Mesendoderm (in vitro differentiated cells): ENCODE results near the gene NEURL2.
"Not testable (repeated sequence)": the region's sequence is repeated elsewhere in the genome, so short reads cannot be mapped to it uniquely, and the experiment has no call there.

Experiments used
- DNase-seq: peaks from one replicate; pipeline ENCODE4 v3.0.0; 2013
- H2AK5ac ChIP-seq: 2 replicates; pipeline ENCODE4 v1.6.1; 2013; ENCODE audit warnings: low read length, inconsistent platforms
- H2BK120ac ChIP-seq: 2 replicates; pipeline ENCODE4 v1.6.1; 2013; ENCODE audit warnings: low read depth, mild to moderate bottlenecking, low read length, moderate library complexity, mixed read lengths
- H2BK15ac ChIP-seq: replicated peaks from 2 replicates; pipeline ENCODE4 v1.6.1; 2013; ENCODE audit warnings: low read depth, mild to moderate bottlenecking, moderate library complexity
- H2BK5ac ChIP-seq: 2 replicates; pipeline ENCODE4 v1.6.1; 2013; ENCODE audit warnings: low read length, inconsistent platforms
- H3K18ac ChIP-seq: 2 replicates; pipeline ENCODE4 v1.6.1; 2013; ENCODE audit warnings: mild to moderate bottlenecking, low read length, mixed read lengths
- H3K23ac ChIP-seq: one replicate; pipeline ENCODE4 v1.6.1; 2013; ENCODE audit warnings: low read length
- H3K27ac ChIP-seq: 2 replicates; pipeline ENCODE4 v1.5.1; 2013; ENCODE audit warnings: low read depth, mild to moderate bottlenecking, inconsistent platforms, low read length, moderate library complexity
- H3K27me3 ChIP-seq: 2 replicates; pipeline ENCODE4 v1.6.1; 2013; ENCODE audit warnings: low read length, control low read depth, mild to moderate bottlenecking, inconsistent platforms; ENCODE audit not compliant: insufficient read depth, poor library complexity
- H3K36me3 ChIP-seq: 2 replicates; pipeline ENCODE4 v1.6.1; 2013; ENCODE audit warnings: low read length, inconsistent platforms; ENCODE audit not compliant: control insufficient read depth, insufficient read depth
- H3K4ac ChIP-seq: one replicate; pipeline ENCODE4 v1.6.1; 2013; ENCODE audit warnings: low read depth, mild to moderate bottlenecking, low read length, moderate library complexity
- H3K4me1 ChIP-seq: 2 replicates; pipeline ENCODE4 v1.6.1; 2013; ENCODE audit warnings: low read depth, low read length, inconsistent platforms; ENCODE audit not compliant: control insufficient read depth
- H3K4me2 ChIP-seq: 2 replicates; pipeline ENCODE4 v1.6.1; 2013; ENCODE audit warnings: low read length
- H3K4me3 ChIP-seq: 2 replicates; pipeline ENCODE4 v1.5.1; 2013; ENCODE audit warnings: mild to moderate bottlenecking, low read length
- H3K56ac ChIP-seq: one replicate; pipeline ENCODE4 v1.6.1; 2013; ENCODE audit warnings: low read length
- H3K79me1 ChIP-seq: 2 replicates; pipeline ENCODE4 v1.6.1; 2013; ENCODE audit warnings: low read length, inconsistent platforms
- H3K79me2 ChIP-seq: 2 replicates; pipeline ENCODE4 v1.6.1; 2013; ENCODE audit warnings: mild to moderate bottlenecking, low read length; ENCODE audit not compliant: control insufficient read depth, insufficient read depth
- H3K9ac ChIP-seq: 2 replicates; pipeline ENCODE4 v1.6.1; 2013; ENCODE audit warnings: low read length, inconsistent platforms
- H4K5ac ChIP-seq: one replicate; pipeline ENCODE4 v1.6.1; 2013; ENCODE audit warnings: low read length
- H4K8ac ChIP-seq: one replicate; pipeline ENCODE4 v1.6.1; 2013; ENCODE audit warnings: low read depth, mild to moderate bottlenecking, control low read depth, low read length, moderate library complexity
- WGBS: extraction: QIAGEN DNeasy Blood & Tissue Kit; methylation state at CpG from one replicate; pipeline ENCODE4 v1.1.7; 2013; ENCODE audit warnings: low lambda C conversion rate, missing lambda C conversion rate; ENCODE audit not compliant: insufficient coverage; ENCODE audit errors: extremely low coverage; 5-methylcytosine and 5-hydroxymethylcytosine counted together

Gene NEURL2

DNA sequence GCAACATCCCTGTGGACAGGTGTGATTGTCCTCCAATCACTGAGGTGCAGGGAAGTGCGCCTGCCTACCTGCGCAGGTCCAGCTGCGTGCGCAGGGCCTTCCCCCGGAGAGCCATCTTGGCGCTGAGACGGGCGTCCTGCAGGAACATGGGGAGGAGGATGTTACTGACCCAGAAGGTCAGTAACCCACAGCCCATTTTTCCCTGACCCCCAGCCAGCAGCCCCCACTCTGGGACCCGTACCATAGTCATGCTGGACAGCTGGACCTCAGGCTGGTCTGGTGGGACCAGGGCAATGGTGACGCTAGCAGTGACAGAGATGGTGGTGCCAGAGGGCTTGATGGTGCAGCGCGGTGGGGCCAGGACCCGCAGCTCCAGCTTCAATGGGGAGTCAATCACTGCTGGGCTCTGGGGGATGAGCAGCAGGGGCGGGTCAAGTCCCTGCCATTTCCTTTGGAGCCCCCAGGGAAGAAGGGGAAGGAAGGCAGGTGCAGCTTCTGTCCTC is 11.2 kb upstream of the NEURL2 start:
- H3K36me3 ChIP-seq: peaks cover 17% of the 10 kb centered on the region
- H2BK15ac ChIP-seq: no peak overlapping the region
- no peak overlapping the region for H4K5ac ChIP-seq
- no peak overlapping the region for H3K27ac ChIP-seq
- H3K23ac ChIP-seq: no peak overlapping the region
- no peak overlapping the region for H3K18ac ChIP-seq
- no peak overlapping the region for H2AK5ac ChIP-seq
- no peak overlapping the region for H3K4me2 ChIP-seq
- no CpG with 5 or more reads among the region's 14 CpGs for WGBS
- H3K27me3 ChIP-seq: no peaks in the 10 kb centered on the region
- H3K79me2 ChIP-seq: no peaks in the 10 kb centered on the region
- no peak overlapping the region for H3K4ac ChIP-seq
- H3K56ac ChIP-seq: no peak overlapping the region
- no peak overlapping the region for H4K8ac ChIP-seq
- no peak for DNase-seq
- H3K4me1 ChIP-seq: no peaks in the 10 kb centered on the region
- H2BK5ac ChIP-seq: no peak overlapping the region
- no peaks in the 10 kb centered on the region for H3K79me1 ChIP-seq
- no peak overlapping the region for H2BK120ac ChIP-seq
- H3K9ac ChIP-seq: no peak overlapping the region
- no peak overlapping the region for H3K4me3 ChIP-seq

DNA sequence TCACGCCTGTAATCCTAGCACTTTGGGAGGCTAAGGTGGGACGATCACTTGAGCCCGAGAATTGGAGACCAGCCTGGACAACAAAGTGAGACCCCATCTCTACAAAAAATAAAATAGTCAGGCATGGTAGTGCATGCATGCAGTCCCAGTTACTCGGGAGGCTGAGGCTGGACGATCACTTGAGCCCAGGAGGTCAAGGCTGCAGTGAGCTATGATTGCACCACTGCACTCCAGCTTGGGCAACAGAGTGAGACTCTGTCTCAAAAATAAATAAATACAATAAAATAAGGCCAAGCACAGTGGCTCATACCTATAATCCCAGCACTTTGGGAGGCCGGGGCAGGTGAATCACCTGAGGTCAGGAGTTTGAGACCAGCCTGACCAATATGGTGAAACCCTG is 10.3 kb upstream of the NEURL2 start:
- not testable (repeated sequence) for H3K9ac ChIP-seq, H4K5ac ChIP-seq, H3K27ac ChIP-seq, H3K27me3 ChIP-seq, H3K79me1 ChIP-seq, H3K4ac ChIP-seq, DNase-seq, H3K4me3 ChIP-seq, H3K56ac ChIP-seq, H2BK5ac ChIP-seq, H2AK5ac ChIP-seq, H4K8ac ChIP-seq, H3K23ac ChIP-seq, H3K4me1 ChIP-seq, H2BK120ac ChIP-seq, H2BK15ac ChIP-seq, H3K18ac ChIP-seq, H3K79me2 ChIP-seq, H3K4me2 ChIP-seq
- peaks cover 16% of the 10 kb centered on the region for H3K36me3 ChIP-seq
- no CpG with 5 or more reads among the region's 6 CpGs for WGBS

DNA sequence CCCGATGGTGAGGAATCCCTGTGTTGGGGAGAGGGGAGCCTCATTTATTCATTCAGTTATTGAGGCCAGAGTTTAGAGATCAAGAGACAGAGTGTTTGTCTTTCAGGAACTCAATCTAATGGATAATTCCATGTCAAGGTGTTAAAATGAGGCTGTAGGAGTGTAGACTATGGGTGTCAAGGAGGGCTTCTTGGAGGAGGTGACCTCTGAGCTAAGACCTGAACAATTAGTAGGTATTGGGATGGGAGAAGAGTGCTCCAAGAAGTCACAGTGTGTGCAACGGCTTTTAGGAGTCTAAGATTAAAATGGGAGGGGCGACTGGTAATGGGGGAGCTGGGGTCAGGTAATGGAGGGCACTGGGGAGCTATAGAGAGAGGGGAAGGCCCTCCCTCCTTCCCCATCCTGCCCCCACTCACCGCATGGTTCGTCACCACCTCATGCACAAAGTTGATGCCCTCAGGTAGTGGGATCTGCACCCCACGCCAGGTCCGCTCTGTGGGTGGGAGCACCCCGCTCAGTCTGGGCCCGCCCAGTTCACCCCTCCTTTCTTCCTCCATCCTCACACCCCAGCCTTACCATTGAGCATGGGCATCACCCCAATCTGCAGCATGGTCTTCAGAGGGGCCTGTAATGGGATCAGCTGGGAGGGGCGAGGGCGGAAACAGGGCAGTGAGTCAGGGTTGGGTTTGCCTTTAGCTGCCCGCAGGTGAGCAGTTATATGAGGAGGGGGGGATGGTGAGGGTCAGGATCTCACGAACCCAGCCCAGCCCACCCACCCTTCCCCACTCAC is 8.2 kb upstream of the NEURL2 start:
- Histone ChIP-seq H4K8ac (no peak overlapping the region), H3K4me2 (no peak overlapping the region), H3K79me2 (no peaks in the 10 kb centered on the region), H3K79me1 (no peaks in the 10 kb centered on the region), H3K18ac (no peak overlapping the region), H3K9ac (no peak overlapping the region), H4K5ac (no peak overlapping the region), H3K27ac (no peak overlapping the region), H2BK5ac (no peak overlapping the region), H3K23ac (no peak overlapping the region), H3K4me3 (no peak overlapping the region), H3K36me3 (peaks cover 11% of the 10 kb centered on the region), H3K4ac (no peak overlapping the region), H2BK15ac (no peak overlapping the region), H3K27me3 (no peaks in the 10 kb centered on the region), H3K56ac (no peak overlapping the region), H2AK5ac (no peak overlapping the region), H3K4me1 (no peaks in the 10 kb centered on the region), H2BK120ac (no peak overlapping the region)
- no CpG with 5 or more reads among the region's 13 CpGs for WGBS
- DNase-seq: no peak

DNA sequence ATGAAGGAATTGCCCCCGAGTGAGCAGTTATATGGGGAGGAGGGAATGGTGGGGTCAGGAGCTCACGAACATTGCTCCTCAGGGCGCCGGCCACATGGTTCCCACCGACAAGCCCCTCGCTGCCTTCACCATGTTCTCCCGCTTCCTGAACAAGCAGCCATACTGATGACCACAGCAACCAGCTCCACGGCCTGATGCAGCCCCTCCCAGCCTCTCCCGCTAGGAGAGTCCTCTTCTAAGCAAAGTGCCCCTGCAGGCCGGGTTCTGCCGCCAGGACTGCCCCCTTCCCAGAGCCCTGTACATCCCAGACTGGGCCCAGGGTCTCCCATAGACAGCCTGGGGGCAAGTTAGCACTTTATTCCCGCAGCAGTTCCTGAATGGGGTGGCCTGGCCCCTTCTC is 7.3 kb upstream of the NEURL2 start:
- H3K4me2 ChIP-seq: no peak overlapping the region
- H3K27ac ChIP-seq: no peak overlapping the region
- H3K18ac ChIP-seq: no peak overlapping the region
- no peaks in the 10 kb centered on the region for H3K4me1 ChIP-seq
- no peak overlapping the region for H2BK15ac ChIP-seq
- DNase-seq: no peak
- no peaks in the 10 kb centered on the region for H3K79me1 ChIP-seq
- H3K4me3 ChIP-seq: no peak overlapping the region
- no CpG with 5 or more reads among the region's 12 CpGs for WGBS
- H2AK5ac ChIP-seq: no peak overlapping the region
- H3K36me3 ChIP-seq: peaks cover 11% of the 10 kb centered on the region
- no peak overlapping the region for H4K5ac ChIP-seq
- H3K56ac ChIP-seq: no peak overlapping the region
- H2BK120ac ChIP-seq: no peak overlapping the region
- no peaks in the 10 kb centered on the region for H3K79me2 ChIP-seq
- no peak overlapping the region for H3K23ac ChIP-seq
- H3K9ac ChIP-seq: no peak overlapping the region
- no peak overlapping the region for H3K4ac ChIP-seq
- H3K27me3 ChIP-seq: no peaks in the 10 kb centered on the region
- H4K8ac ChIP-seq: no peak overlapping the region
- H2BK5ac ChIP-seq: no peak overlapping the region

DNA sequence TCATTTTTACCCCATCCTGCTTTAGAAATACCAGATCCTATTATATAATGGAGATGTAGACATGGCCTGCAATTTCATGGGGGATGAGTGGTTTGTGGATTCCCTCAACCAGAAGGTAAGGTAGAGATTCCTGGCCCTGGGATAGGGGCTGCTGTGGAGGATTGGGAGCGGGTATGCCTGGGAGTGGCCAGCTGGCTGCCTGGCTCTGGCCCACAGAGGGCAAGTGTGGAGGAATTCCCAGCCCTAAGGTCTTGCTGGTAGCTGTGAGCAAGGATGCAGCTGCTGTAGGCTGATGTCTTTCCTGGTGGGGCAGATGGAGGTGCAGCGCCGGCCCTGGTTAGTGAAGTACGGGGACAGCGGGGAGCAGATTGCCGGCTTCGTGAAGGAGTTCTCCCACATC is 6.7 kb upstream of the NEURL2 start:
- Histone ChIP-seq H3K27ac (no peak overlapping the region), H3K4me1 (no peaks in the 10 kb centered on the region), H3K4ac (no peak overlapping the region), H3K56ac (no peak overlapping the region), H3K27me3 (no peaks in the 10 kb centered on the region), H2BK15ac (no peak overlapping the region), H2BK120ac (no peak overlapping the region), H3K4me2 (no peak overlapping the region), H2BK5ac (no peak overlapping the region), H4K8ac (no peak overlapping the region), H3K23ac (no peak overlapping the region), H2AK5ac (no peak overlapping the region), H3K9ac (no peak overlapping the region), H3K18ac (no peak overlapping the region), H3K79me2 (no peaks in the 10 kb centered on the region), H3K36me3 (peaks cover 11% of the 10 kb centered on the region), H4K5ac (no peak overlapping the region), H3K79me1 (no peaks in the 10 kb centered on the region), H3K4me3 (no peak overlapping the region)
- DNase-seq: no peak
- no CpG with 5 or more reads among the region's 7 CpGs for WGBS

DNA sequence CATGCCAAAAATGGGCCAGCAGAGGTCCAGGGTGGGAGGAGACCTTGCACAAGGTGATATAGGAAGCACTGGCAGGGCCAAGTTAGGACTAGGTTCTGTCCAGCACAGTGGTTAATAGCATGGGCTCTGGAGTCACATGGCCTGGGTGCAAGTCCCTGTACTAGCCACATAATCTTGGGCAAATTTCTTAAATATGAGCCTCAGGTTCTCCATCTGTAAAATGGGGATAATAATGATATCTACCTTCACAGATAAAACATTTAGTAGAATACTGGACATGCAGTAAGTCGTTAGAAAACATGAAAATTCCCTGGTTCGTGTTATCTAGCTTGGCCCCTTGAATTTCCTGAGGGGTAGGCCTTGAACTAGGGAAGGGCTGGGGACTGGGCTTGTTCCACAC is 6.3 kb upstream of the NEURL2 start:
- H3K79me1 ChIP-seq: no peaks in the 10 kb centered on the region
- no peaks in the 10 kb centered on the region for H3K4me1 ChIP-seq
- H3K4ac ChIP-seq: no peak overlapping the region
- H3K27ac ChIP-seq: no peak overlapping the region
- no peak overlapping the region for H3K9ac ChIP-seq
- H2BK120ac ChIP-seq: no peak overlapping the region
- no peak overlapping the region for H3K4me3 ChIP-seq
- H4K5ac ChIP-seq: no peak overlapping the region
- H3K18ac ChIP-seq: no peak overlapping the region
- no peak overlapping the region for H3K56ac ChIP-seq
- no peaks in the 10 kb centered on the region for H3K27me3 ChIP-seq
- H2AK5ac ChIP-seq: no peak overlapping the region
- no peak overlapping the region for H3K4me2 ChIP-seq
- H3K79me2 ChIP-seq: no peaks in the 10 kb centered on the region
- WGBS: no CpG with 5 or more reads among the region's 2 CpGs
- no peak overlapping the region for H2BK5ac ChIP-seq
- H4K8ac ChIP-seq: no peak overlapping the region
- peaks cover 7% of the 10 kb centered on the region for H3K36me3 ChIP-seq
- no peak overlapping the region for H2BK15ac ChIP-seq
- DNase-seq: no peak
- no peak overlapping the region for H3K23ac ChIP-seq
